ENCODE data around the gene ILK.

ILK gene

DNA sequence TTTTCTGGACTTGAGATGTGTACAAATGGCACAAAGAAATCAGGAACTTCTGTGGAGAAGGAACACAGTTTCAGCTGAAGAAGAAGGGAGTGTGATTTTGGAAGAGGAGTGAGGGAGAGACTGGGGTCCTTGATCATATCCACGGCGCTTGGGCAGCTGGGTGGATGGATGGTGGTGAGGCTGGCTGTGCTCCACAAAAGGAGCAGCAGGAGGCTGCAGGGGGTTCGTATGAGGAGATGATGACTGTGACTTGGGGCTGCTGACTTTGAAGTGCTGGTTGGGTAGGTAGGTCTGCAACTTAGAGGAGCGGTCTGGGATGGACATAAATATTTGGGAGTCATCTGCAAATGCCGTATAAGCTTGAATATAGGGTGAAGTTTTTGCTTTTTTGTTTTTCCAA, 53.4 kb downstream of the ILK start:
- H3K27ac Mint-ChIP-seq, result no peak overlapping the region
- H3K4me3 Mint-ChIP-seq, result peak overlapping the region; percentile 52
- ATAC-seq, result no peak
- H3K9me3 Mint-ChIP-seq, result no peaks in the 10 kb centered on the region
- DNase-seq, result no peak
- H3K36me3 Mint-ChIP-seq (ENCODE audit: low read depth), result no peaks in the 10 kb centered on the region
- peaks cover 11% of the 10 kb centered on the region for H3K27me3 Mint-ChIP-seq
- H3K4me1 Mint-ChIP-seq, result peaks cover 4% of the 10 kb centered on the region

DNA sequence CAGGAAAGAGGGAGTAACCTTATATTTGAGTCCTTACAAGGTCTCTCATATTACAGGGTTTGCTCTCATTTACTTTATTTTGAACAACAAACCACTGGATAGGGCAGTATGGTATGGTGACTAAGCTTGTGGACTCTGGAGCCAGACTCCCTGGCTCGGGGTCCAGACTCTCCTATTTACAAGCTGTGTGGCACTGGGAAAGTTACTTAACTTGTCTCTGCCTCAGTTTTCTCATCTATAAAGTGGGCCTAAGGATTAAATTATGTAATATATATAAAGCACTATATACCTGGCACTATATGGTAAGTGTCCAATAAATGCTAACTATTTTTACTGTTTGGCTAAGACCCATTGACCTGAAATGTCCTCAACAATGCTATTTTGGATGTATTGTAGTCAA, 53.8 kb downstream of the ILK start:
- Mint-ChIP-seq H3K9me3 (no peaks in the 10 kb centered on the region), H3K4me3 (no peak overlapping the region), H3K4me1 (peaks cover 4% of the 10 kb centered on the region), H3K36me3 (ENCODE audit: low read depth) (no peaks in the 10 kb centered on the region), H3K27ac (no peak overlapping the region), H3K27me3 (peaks cover 11% of the 10 kb centered on the region)
- ATAC-seq (no peak), DNase-seq (no peak)

DNA sequence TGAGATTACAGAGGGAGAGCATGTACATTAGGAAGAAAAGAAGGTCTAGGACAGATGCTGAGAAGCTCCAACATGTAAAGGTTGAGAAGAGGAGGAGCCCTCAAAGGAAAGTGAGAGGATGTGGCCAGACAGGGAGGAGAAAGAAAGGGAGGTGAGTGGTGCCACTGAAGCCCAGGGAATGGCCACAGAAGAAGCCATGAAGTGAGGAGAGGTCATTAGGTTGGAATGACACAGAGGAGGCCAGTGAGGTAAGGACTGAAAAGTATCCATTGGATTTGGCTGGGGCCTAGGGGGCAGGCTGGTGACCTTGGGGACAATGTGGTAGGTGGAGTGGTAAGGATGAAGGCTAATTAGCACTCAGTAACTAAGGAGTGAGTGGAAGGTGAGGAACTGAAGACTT, 55.1 kb downstream of the ILK start:
- no peaks in the 10 kb centered on the region for H3K36me3 Mint-ChIP-seq (ENCODE audit: low read depth)
- H3K4me3 Mint-ChIP-seq, result no peak overlapping the region
- ATAC-seq (no peak), DNase-seq (no peak)
- no peaks in the 10 kb centered on the region for H3K9me3 Mint-ChIP-seq
- H3K27ac Mint-ChIP-seq, result no peak overlapping the region
- H3K27me3 Mint-ChIP-seq, result peaks cover 11% of the 10 kb centered on the region
- H3K4me1 Mint-ChIP-seq, result peaks cover 4% of the 10 kb centered on the region

All from activated naive CD8-positive, alpha-beta T cell treated with anti-CD3 and anti-CD28 coated beads, Interleukin-2, amount 50 U/mL, for 24 hours (primary cell).